NOMO-1 treated with dmso at 0.1 percent for 144 hours (cell line): ENCODE results near the gene GPC1.

Source experiments
- DNase-seq: peaks from one replicate; lab custom pipeline; 2025; ENCODE audit not compliant: unreplicated experiment; lab: John Stamatoyannopoulos, UW

GPC1 gene

DNA sequence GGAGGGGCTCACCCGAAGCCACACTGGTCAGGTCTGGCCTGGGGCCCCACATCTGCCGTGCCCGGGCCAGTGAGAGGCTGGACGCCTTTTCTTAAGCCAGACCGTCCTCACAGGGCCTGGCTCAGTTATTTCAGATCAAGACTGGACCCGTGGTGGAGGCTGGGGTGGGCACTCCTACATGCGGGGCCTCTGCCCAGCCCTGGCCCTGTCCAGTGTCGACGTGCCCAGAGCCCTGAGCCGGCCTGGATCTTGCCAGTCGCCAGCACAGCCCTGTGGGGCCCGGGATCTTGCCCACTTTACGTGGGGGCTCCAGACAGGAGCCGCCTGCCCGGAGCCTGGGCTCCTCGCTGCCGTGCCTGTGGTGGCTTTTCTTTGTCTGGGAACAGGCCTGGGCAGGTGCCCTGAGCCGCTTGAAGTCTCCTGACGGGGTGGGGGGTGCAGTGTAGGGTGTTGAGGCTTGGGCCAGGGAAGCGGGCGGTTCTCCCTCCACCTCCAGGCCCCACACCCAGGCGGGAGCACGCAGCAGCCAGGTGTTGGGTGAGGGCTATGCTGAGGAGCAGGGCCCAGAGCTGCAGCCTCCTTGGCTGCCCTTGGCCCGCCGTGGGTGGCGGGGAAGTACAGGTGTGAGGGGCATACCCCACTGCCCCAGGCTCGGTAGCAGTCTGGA is 6.0 kb downstream of the GPC1 start:
- no peak for DNase-seq

DNA sequence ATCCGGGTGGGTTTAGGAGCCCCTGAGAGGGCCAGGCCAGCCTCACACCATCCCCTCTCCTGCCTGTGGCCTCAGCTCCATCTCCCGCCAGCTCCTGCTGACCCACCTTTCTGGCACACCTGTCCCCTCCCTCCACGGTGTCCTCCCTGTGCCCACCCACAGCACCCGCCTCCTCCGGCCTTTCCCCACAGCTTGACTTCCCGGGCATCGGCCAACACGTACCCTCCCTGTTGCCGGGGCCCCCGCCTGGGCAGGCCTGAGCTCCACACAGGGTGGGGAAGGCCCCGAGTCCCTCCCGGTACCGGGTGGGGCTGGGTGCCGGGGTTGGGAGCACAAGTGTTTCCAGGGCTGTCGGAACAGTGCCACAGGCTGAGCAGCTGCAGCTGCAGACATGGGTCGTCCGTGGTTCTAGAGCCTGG is 6.5 kb downstream of the GPC1 start:
- no peak for DNase-seq

DNA sequence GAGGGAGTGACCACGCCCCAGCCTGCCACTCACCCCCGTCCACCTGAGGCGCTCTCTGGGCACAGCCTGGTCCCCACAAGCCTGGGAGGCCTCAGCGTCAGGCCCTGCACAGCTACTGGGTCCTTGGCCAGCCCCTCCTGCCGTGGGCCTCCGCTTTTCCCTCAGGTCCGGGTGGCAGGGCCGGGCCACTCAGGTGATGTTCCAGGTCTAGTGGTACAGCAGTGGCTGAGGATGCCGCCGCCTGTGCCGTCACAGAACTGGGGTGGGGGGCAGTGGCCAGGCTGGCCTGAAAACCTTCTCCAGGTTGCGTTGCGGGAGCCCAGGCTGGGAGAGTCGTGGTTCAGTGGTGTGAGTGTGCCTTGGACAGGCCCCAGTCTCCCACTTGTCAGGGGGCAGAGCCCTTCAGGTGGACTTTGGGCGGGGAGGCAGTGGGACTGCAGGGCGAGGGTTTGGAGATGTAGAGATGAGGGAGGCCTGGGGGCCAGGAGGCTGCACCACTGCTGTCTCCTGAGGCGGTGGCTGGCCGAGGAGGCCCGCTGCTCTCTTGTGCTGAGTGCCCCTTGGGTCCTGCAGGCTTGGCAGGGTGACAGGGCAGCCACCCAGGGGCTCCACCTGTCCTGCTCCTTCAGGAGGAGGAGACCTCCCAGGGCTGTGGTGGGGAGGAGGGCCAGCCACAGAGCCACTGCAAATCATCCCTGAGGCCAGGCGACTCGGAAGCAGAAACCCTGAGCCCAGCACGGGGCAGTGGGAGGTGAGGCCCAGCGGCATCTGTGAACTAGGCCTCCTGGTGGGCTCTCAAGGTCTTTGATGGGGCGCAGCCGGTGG is 7.6 kb downstream of the GPC1 start:
- no peak for DNase-seq

DNA sequence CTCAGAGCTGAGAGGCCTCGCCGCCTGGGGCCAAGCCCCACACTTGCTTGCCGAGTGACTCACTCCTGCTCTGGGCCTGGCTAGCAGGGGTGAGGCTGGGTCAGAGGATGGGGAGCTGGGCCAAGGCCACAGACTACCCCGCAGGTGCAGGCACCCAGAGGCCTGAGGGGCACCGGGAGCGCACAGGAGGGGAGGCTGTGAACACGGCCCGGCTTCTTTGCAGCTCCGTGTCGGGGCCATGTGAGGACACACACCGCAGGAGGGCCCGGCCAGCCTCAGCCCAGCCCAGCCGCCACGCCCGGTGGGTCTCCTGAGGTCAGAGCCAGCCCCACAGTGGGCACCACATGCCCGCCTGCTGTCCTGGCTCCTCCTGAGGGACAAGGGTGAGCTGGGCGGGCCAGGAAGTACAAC is 8.4 kb downstream of the GPC1 start:
- no peak for DNase-seq

DNA sequence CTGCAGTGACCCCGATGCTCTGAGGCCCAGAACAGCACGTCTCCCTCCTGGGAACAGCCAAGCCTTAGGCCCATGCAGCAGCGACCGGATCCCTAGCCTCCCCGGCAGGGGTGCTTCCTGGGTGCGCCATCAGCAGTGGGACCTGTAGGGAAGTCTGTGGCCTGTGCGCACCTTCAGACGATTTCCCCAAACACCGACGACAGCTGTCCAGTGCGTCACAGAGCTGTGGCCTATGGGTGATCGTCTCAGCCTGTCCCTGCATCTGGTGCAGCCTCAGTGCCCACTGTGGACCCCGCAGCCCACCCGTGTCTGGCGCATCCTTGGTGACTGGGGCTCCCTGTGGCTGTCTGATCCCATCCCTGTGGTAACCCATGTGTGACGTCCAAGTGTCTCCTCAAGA is 9.0 kb downstream of the GPC1 start:
- DNase-seq: no peak

DNA sequence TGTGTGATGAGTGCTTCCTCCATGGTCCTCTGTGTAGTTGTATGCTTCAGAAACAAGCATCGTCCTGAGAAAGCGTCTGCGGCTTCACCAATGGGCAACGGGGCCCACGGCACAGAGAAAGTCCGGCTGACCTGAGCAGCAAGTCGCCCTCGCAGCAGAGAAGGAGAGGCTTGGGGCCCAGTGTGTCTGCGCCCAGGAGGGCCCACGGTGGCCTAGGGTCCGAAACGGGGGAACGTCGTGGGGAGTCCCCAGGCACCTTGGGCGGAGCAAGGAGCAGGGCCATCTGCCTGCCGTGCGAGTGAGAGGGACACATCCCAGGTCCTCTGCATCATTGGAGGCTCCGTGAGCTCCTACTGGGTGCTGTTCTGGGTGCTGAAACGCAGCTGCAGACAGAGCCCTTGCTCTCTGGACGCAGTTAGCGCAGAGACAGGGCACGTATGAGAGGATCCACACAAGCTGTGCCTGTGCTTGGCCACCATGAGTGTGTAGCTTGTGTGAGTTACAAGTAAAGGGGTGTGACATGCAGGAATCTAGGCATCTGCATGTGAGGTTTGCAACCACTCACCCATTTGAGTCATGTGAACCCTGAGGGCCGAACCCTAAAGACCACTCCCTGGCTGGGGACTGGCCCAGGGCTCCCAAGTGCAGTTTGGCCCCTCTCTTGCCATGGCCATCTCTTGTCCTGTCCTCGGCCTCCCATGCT is 10.6 kb downstream of the GPC1 start:
- no peak for DNase-seq

DNA sequence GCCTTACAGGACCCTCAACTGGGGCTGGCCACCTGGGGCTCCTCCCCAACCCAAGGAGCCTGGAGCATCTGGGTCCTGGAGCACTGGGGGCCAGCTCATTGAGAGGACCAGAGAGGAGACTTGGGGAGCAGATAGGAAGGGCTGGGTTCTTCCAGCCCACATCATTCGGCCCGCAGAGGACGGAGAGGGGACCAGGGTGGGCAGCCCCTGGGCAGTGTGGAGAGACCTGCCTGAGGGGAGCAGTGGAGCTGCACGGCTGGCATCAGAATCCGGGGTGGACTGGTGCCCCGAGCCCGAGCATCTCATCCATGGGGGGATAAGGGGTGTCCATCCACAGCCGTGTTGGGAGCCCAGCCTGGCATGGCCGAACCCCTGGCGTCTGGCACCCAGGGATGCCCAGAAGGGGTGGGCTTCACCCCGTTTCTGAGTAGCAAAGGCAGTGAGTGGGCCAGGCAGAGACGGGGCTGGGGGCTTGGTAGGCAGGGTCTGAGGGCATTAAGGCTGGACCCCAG is 11.3 kb downstream of the GPC1 start:
- no peak for DNase-seq

DNA sequence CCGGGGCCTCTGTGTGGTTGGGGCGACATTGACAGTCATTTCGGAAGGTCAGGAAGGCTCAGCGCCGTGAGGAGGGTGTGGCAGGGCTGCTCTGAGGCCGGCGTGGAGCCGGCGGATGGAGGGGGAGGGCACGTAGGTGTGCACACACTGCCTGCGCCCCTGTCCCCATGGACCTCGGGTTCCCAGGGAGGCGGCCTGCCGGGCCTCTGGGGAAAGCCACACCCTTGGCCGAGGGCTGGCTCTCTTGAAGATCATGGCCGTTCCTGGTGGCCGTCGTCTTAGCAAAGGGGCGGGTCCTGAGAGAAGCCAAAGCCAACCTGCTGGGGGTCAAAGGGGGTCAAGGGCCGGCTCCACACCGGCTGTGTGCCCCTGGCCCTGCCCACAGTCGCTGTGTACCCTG is 11.9 kb downstream of the GPC1 start:
- no peak for DNase-seq

DNA sequence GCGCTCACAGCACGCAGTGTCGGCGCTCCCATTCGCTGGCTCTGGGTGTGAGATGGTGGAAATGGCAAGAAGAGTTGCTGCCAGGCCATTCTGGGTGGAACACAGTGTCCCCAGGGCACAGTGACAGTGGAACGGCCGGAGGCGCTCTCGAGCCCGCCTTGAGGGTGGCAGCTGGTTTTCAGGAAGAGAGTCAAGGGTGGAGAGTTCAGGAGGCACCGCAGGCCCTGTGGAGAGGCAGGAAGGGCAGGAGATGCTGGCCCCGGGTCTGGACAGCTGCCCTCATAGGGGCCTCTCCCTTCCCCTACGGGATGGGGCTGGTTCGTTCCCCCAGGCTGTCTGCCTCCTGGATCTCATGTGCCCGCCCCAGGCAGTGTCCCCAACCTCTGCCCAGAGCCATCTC is 12.5 kb downstream of the GPC1 start:
- no peak for DNase-seq

DNA sequence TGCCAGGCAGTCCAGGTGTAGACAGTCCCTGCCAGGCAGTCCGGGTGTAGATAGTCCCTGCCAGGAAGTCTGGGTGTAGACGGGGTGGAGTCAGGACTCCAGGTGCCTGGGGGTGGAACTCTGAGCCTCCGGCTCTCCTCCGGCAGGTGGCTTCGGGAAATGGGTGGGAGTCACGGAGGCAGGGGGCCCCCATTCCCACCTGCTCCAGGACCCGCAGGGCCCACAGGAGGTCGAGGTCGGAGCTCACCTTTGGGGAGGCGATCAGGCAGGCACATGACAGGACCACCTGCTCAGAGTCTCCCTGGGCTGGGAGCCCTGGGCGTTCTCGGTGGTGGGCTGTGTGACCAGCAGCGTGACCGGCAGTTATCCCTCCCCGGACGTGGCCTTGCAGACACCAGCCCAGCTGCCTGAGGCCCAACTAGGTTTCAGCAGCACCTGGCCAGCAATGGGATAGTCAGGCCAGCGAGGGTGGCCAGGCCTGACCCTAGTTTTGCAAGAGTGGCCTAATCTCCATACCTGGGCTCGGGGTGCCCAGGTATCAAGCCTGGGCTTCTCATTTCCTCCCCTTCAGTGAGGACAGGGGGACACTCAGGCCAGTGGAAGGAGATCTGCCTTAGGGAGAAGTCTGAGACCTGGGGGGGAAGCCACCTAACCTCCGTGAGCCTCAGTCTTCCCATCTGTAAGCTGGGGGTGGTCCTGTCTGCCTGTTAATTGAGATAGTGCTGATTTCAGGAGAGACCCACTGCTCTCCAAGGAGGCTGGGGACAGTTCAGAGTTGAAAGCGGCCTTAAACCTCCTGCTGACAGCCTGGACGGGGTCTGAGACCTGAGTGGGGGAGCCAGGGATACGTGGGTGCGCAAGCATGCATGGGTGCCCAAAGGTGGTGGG is 13.2 kb downstream of the GPC1 start:
- DNase-seq: no peak

DNA sequence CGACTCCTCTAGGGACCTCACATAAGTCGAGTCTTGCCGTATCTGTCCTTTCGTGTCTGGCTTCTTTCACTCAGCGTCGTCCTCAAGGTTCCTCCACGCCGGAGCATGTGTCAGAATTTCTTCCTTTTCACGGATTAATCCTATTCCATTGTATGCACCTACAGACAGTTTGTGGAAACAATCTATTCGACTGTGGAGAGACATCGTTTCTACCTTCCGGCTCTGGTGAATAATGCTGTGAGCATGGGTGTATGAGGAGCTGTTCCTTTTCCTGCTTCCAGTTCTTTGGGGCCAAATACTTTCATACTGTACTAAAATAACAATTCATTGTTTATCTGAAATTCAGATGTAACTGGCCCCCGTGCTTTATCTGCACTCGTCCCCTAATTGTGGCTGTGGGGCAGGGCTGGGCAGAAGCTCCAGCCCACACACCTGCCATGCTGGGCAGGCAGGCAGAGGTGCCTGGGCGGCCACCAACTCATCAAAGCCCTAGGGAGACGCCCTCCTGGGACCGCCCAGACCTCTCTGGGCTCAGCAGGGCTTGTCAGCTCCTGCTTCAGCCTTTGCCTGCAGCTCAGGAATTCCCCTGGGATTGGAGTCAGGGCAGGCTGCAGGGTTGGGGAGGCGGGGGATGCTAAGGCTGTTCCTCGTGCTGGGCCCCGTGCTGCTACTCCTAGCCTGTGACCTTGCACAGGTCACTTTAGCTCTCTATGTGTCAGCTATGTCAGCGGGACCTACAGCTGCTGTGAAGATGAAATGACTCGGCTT is 14.5 kb downstream of the GPC1 start:
- DNase-seq: no peak

DNA sequence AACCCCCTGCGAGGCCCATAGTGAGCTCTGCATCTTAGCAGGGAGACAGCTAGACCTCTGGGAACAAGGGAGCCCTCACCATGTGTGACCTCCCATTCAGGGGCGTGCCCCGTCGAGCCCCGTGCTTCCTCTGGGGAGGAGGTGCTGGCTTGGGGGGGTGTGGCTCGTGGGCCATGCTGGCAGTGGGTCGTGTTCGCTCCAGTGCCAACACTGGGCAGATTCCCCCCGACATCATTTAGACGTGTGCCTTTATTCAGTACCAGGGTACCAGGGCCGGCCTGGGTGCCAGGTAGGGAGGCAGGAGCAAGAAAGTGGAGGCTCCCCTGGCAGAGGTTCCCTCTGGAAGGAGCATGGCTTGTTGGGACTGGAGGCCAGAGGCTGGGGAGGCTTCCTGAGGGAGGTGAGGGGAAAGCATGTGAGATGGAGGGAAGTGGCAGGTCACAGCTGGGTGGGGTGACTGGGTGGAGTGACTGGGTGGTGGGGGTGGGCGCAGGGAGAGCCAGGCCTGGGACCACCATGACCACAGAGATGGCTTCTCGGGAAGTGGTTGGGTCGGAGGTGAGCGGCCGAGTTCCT is 15.2 kb downstream of the GPC1 start:
- no peak for DNase-seq

DNA sequence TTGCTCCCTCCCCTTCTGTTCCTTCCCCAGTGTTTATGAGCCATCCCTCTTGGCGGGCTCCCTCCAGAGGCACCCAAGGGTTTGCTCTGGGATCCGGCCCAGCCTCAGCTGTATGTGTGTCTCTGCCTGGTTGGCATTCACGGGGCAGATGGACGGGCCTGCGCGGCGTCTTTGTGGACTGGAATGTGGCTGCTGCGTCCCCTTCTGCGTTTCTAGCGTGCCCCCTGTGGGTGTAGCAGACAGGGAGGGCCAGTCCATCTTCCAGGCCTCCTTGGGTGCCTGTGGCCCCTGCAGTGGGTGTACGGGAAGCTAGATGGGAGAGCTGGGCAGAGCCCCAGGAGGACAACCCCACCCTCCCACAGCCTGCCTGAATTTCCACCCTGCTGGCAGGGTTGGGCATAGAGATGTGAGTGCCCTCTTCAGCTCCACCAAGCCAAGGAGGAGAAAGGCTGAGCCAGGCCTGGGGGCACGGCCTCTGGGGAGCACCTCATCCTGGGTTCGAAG is 15.7 kb downstream of the GPC1 start:
- DNase-seq: no peak

DNA sequence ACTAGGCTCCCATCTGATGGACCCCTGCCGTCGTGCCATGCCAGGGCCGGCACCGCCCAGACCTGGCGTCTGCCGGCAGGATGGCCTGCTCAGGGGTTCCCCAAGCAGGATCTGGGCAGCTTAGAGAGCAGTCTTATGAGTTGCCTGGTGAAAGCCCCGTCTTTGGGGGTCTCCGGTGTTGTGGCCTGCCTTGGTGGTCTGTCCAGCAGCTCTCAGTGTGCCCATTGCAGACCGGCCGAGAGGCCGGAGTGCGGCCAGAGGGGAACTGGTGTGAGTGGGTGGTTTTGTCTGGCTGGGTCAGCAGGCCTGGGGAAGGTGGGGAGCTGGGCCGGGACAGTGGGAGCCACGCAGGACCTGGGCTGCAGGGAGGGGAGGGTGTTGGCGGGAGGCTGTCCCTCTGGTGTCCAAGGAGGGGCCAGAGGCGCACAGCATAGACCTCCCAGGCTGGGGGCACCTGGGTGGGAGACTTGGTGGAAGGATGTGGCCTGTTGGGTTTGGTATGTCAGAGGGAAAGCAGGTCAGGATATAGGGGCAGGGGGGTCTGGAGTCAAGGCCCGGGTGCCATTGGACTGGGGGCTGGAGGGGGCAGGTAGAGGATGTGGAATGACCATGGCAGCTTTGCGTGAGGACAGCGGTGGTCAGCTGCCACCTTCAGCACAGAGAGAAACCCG is 16.5 kb downstream of the GPC1 start:
- no peak for DNase-seq

DNA sequence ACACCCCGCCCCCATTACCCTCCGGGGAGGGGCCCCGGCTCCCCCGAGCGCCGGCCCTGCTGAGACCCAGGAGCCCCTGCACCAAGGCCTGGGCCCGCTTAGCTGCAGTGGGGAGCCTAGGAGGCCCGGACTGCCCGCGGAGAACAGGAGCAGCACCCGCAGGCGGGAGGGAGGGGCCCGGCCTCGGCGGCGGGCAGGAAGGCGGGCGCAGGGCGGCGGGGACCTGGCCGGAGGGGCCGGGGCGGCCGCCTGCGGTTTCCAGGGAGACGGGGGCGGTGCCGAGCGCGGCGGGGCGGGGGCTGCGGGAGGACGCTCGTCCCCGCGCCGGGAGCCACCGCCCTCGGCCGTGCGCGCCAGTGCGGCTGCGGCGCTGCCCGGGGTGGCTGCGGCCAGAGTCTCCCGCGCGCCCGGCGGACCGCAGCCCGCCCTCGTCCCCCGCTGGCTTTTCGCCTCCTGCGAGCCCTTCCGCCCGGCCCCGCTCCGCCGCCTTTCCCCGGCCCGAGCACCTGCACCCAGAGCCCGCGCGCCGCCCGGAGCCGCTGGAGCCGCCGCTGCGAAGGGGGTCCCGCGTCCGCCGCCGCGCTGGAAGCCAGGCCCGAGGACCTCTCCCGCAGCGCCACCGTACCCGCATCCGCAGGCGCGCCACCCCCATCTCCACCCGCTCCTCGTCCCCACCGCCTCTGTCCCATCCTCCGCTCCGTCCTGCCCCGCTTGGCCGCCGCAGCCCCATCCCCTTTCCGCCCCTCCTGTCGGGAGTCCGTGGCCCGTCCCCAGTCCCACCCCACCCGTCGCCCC is 17.2 kb downstream of the GPC1 start:
- DNase-seq: no peak

DNA sequence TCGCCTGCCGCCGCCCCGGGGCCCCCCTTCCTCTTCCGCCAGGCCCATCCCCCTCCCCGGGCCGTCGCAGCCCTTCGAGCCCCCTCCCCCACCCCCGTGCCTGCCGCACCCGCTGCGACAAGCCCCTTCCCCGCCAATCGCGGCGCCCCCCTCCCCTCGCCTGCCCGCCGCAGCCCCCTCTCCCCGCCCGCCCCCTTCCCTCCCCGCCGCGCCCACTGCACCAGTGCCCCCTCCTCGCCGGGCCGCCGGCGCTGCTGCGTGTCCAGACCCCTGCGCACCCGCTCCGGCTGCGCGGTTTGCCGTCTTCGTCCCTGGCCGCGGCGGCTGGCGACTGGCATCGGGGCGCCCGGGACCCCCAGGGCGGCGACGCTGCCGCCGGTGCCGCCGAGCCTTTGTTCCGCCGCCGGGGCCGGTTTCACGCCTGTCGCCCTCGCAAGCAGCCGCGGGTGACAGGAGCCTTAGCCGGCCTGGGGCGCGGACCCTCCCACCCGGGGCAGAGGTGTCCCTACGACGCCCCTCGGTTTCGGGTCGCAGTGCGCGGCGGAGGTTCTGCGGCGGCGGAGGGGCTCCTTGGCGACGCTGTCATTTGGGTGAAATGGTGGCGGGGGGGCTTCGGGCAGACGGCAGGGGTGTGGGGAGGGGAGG is 18.1 kb downstream of the GPC1 start:
- DNase-seq: no peak

DNA sequence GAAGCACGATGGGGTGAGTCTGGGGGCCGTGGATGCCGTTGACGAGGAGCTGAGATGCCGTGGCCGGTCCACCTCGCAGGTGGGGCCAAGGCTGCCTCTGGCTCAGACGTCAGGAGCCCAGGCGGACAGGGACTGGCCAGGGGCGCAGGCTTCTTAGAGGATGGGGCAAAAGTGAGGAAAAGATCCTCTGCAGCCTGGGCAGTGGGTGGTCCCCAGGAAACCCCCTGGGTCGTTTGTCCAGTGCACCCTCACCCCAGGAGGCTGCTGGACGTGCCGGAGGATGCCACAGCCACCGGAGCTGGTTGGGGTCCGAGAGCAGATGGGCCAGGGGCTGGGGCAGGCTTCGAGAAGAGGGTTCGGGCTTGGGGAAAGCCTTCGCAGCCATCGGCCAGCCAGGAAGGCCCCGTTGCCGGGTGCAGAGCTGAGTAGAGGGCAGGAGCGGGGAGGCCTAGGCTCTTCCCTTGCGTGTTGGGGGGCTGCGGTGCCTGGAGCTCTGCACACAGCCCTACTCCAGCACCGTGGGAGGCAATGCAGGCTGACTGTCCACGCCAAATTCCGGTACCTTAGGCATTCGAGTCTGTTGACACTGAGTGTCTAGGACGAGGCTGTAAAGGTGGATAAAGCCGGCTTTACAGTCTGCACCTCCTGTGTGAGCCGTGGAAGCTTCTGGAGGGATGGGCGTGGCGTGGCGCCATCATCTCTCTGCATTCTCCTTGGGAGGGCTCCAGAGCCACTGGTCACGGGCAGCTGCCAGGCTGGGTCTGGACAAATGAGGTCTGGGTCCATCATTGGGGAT is 18.8 kb downstream of the GPC1 start:
- DNase-seq: no peak
